Suprapubic skin (tissue), 3 donors: ENCODE measurements around the gene ME3.

Source experiments
- CTCF ChIP-seq, 2 donors: fragments of 200-600 bp in 1 of 2; fragments of 450-650 bp in 1 of 2; sonication (generic) in 1 of 2; IDR thresholded peaks; one replicate each; pipeline ENCODE4 v1.5.1; 2016 to 2019; ENCODE audit warnings: antibody characterized with exemption in 2 of 2, mild to moderate bottlenecking in 1 of 2, moderate library complexity in 1 of 2
- POLR2A ChIP-seq, 2 donors: fragments of 450-650 bp; IDR thresholded peaks; one replicate each; pipeline ENCODE4 v1.6.1; 2017; ENCODE audit warnings: antibody characterized with exemption in 2 of 2, mild to moderate bottlenecking in 2 of 2, moderate library complexity in 2 of 2

- TF ChIP-seq CTCF (IDR thresholded peaks at IDR 0.05) = no peak
- TF ChIP-seq POLR2A (IDR thresholded peaks at IDR 0.05) = no peak
These were observed 23.0 kb upstream of the ME3 start for GRCh38 chr11:86695373-86695772.
